ENCODE results near the gene HSFX3. TPM values are rescaled to one million over a fixed set of nuclear protein-coding genes. Genes with fewer than 3 reads are reported as not detected.

HSFX3 gene
- total and polyA plus RNA-seq, 5 experiments from 2014 or later, result not detected

Other genes with a start within 250 kb of the HSFX3 start
- 100 to 1,000 TPM; 151 to 164 TPM for gene IDS, start 44.6 kb downstream of the HSFX3 start, total RNA-seq
- 10 to 100 TPM; 65.4 to 98.4 (median 81.1) TPM for gene IDS, start 44.6 kb downstream of the HSFX3 start, polyA plus RNA-seq
- gene EOLA1, start 8.9 kb downstream of the HSFX3 start, total RNA-seq, result 10 to 100 TPM; 22.1 to 23.3 TPM
- 10 to 100 TPM; 24.4 to 35.3 (median 25.0) TPM for gene EOLA1, start 8.9 kb downstream of the HSFX3 start, polyA plus RNA-seq
- not detected for gene MAGEA9B, start 37.5 kb upstream of the HSFX3 start, total RNA-seq
- not detected for gene MAGEA9B, start 37.5 kb upstream of the HSFX3 start, polyA plus RNA-seq
- gene HSFX2, start 45.4 kb upstream of the HSFX3 start, total RNA-seq, result 1 to 10 TPM; 1.2 to 2.1 TPM
- gene HSFX2, start 45.4 kb upstream of the HSFX3 start, polyA plus RNA-seq, result under 1 TPM in 1 of 3 donors, not detected in 2; 0.18 TPM
- 10 to 100 TPM; 22.2 to 23.1 TPM for gene TMEM185A, start 81.9 kb upstream of the HSFX3 start, total RNA-seq
- 10 to 100 TPM; 15.0 to 22.1 (median 16.1) TPM for gene TMEM185A, start 81.9 kb upstream of the HSFX3 start, polyA plus RNA-seq
- gene MAGEA11, start 162.1 kb upstream of the HSFX3 start, total RNA-seq, result not detected
- not detected for gene MAGEA11, start 162.1 kb upstream of the HSFX3 start, polyA plus RNA-seq
- gene HSFX1, start 224.1 kb upstream of the HSFX3 start, total RNA-seq, result 1 to 10 TPM in 1 of 2 experiments, under 1 TPM in 1; 0.62 to 1.4 TPM
- under 1 TPM in 2 of 3 donors, not detected in 1; 0.11 to 0.26 TPM for gene HSFX1, start 224.1 kb upstream of the HSFX3 start, polyA plus RNA-seq
- gene MAGEA9, start 232.0 kb upstream of the HSFX3 start, total RNA-seq, result not detected
- gene MAGEA9, start 232.0 kb upstream of the HSFX3 start, polyA plus RNA-seq, result not detected